GM21515 (cell line): Measurements from ENCODE around the gene ISYNA1.

ENCODE experiments used
- ATAC-seq: cut with Tn5 transposase; IDR thresholded peaks from one replicate; pipeline ENCODE4 v1.9.1; 2021; ENCODE audit not compliant: unreplicated experiment

The ISYNA1 gene

GRCh38 chr19:18445262-18445948 lies 7.5 kb upstream of the ISYNA1 start:
- ATAC-seq, result no peak

GRCh38 chr19:18444513-18444912 lies 6.6 kb upstream of the ISYNA1 start:
- ATAC-seq, result no peak

- no peak for ATAC-seq
Measured at GRCh38 chr19:18443831-18444230, 5.9 kb upstream of the ISYNA1 start.

- no peak for ATAC-seq
Measured at GRCh38 chr19:18443406-18443805, 5.5 kb upstream of the ISYNA1 start.

GRCh38 chr19:18442941-18443340 lies 5.0 kb upstream of the ISYNA1 start:
- no peak for ATAC-seq

GRCh38 chr19:18441804-18442788 lies 4.2 kb upstream of the ISYNA1 start:
- ATAC-seq, result no peak

- ATAC-seq, result no peak
Measured at GRCh38 chr19:18440936-18441803, 3.2 kb upstream of the ISYNA1 start.

GRCh38 chr19:18440415-18440877 lies 2.5 kb upstream of the ISYNA1 start:
- no peak for ATAC-seq

- no peak for ATAC-seq
Measured at GRCh38 chr19:18439910-18440237, 1.9 kb upstream of the ISYNA1 start.

- no peak for ATAC-seq
Measured at GRCh38 chr19:18439025-18439909, 1.3 kb upstream of the ISYNA1 start.

- ATAC-seq, result no peak
Measured at GRCh38 chr19:18438331-18439024, 545 bp upstream of the ISYNA1 start.

GRCh38 chr19:18436671-18437490 lies 1.1 kb downstream of the ISYNA1 start:
- ATAC-seq, result peak; percentile 42

GRCh38 chr19:18435842-18436670 lies 1.9 kb downstream of the ISYNA1 start:
- ATAC-seq, result no peak

- no peak for ATAC-seq
Measured at GRCh38 chr19:18435178-18435841, 2.6 kb downstream of the ISYNA1 start.

GRCh38 chr19:18434411-18435175 lies 3.3 kb downstream of the ISYNA1 start:
- no peak for ATAC-seq

- no peak for ATAC-seq
Measured at GRCh38 chr19:18433735-18434398, 4.1 kb downstream of the ISYNA1 start.
